AG09309 (cell line): Measurements from ENCODE around the gene CCDC179.

ENCODE experiments used
- DNase-seq: peaks from one replicate; pipeline ENCODE4 v3.0.0-alpha.2; 2010; ENCODE audit warnings: low read depth
- H3K4me3 ChIP-seq: 2 replicates; pipeline ENCODE4 v1.5.1; 2011; ENCODE audit warnings: mild to moderate bottlenecking, low read depth, low read length, moderate library complexity; ENCODE audit not compliant: control insufficient read depth
- CTCF ChIP-seq: IDR thresholded peaks from 2 replicates; pipeline ENCODE4 v1.5.1; 2011; ENCODE audit warnings: mild to moderate bottlenecking, low read depth, low read length, inconsistent platforms; ENCODE audit not compliant: insufficient read depth, control insufficient read depth; ENCODE audit errors: missing control alignments

Gene CCDC179

DNA sequence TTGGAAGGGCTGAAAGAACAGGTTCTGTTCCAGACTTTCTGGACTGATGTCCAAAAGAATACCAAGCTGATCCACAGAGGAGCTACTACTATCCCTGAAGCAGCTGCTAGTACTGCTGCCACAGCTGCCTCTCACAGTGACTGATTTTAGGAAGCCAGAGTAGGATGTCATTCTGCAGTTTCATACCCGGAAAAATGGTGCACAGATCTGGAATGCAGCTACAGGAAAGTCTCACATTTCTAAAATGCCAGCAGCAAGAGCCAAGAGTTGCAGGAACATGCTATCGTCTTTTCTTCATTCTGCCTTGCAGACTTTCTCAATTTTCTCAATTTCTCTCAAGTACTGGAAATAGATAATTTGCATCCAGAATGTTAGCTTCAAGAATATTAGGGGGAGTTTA, 19.4 kb upstream of the CCDC179 start:
- DNase-seq: no peak
- H3K4me3 ChIP-seq: no peak overlapping the region
- TF ChIP-seq CTCF: no peak

DNA sequence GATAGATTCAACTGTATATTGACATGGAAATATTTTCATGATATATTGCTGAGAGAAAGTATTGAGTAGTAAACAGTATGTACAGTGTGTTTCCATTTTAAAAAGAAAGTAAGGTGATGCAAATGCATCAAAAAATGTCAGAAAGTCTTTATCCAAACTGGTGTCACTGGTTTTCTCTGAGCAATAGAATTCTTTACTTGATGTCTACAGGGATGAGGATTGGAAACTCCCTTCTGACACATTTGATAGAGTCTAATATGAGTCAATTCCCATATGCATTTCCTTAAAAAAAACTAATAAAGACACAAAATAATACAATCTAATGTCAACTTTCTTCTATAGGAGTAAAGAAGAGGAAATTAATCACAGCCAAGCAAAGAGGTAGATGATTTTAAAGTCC, 18.3 kb upstream of the CCDC179 start:
- DNase-seq: no peak
- no peak for TF ChIP-seq CTCF
- no peak overlapping the region for H3K4me3 ChIP-seq

- no peak overlapping the region for H3K4me3 ChIP-seq
- no peak for TF ChIP-seq CTCF
- DNase-seq: no peak
Observed at GRCh38 chr11:22878039-22878438, 17.8 kb upstream of the CCDC179 start.

- peak; percentile 65 for TF ChIP-seq CTCF
- H3K4me3 ChIP-seq: no peak overlapping the region
- DNase-seq: peak; percentile 59
Observed at GRCh38 chr11:22875869-22876473, 15.7 kb upstream of the CCDC179 start.

GRCh38 chr11:22869325-22869724, 9.1 kb upstream of the CCDC179 start:
- TF ChIP-seq CTCF: no peak
- no peak for DNase-seq
- no peak overlapping the region for H3K4me3 ChIP-seq

DNA sequence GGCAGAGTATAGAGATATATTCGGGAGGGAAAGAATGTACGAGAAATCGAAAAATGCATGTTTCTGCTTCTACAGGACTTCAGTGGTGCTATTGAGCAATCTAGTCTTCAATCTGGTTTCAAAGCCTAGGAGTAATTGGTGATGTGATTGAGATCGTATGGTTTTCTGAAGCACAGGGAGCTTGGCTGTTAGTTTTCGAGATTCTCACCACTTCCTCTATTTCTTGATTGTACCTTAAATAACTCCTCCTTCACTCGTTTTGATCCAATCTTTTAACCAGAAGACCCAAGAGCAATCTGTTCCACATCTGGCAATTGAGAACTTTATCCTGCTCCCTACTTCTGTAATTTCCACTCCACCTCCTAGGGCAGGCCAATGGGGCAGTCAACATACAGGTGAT, 518 bp downstream of the CCDC179 start:
- H3K4me3 ChIP-seq: no peak overlapping the region
- TF ChIP-seq CTCF: no peak
- DNase-seq: no peak

DNA sequence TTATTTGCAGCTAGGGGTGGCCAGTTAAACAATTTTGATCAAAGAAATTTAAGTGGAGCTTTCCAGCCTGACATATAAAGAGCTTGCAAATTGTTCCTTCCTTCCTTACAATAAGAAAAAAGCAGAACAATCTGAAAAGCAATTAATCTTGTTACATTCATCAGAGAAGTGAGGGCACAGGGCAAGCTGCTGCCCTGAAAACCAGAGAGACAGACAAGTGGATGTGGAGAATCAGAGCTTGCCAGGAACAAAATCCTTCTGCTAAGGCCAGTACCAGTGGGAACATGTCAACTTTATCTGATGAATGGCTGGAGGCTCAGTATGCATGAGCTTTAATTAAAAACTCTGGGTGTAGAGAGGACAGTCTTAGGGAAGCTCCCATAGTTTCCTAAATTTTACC, 8.8 kb downstream of the CCDC179 start:
- TF ChIP-seq CTCF: no peak
- DNase-seq: no peak
- H3K4me3 ChIP-seq: no peak overlapping the region
